ENCODE data around the gene DCTN4.

- TF ChIP-seq, protein P1, sequence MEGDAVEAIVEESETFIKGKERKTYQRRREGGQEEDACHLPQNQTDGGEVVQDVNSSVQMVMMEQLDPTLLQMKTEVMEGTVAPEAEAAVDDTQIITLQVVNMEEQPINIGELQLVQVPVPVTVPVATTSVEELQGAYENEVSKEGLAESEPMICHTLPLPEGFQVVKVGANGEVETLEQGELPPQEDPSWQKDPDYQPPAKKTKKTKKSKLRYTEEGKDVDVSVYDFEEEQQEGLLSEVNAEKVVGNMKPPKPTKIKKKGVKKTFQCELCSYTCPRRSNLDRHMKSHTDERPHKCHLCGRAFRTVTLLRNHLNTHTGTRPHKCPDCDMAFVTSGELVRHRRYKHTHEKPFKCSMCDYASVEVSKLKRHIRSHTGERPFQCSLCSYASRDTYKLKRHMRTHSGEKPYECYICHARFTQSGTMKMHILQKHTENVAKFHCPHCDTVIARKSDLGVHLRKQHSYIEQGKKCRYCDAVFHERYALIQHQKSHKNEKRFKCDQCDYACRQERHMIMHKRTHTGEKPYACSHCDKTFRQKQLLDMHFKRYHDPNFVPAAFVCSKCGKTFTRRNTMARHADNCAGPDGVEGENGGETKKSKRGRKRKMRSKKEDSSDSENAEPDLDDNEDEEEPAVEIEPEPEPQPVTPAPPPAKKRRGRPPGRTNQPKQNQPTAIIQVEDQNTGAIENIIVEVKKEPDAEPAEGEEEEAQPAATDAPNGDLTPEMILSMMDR (IDR thresholded peaks at IDR 0.05), result no peak
- no peak for TF ChIP-seq POLR2AphosphoS5 (IDR thresholded peaks at IDR 0.05)
Measured at GRCh38 chr5:150797384-150797783, 38.6 kb upstream of the DCTN4 start.
